ENCODE data around the gene ECPAS. TPM values are rescaled to one million over a fixed set of nuclear protein-coding genes. Genes with fewer than 3 reads are reported as not detected.

Gene ECPAS
- total RNA-seq, 2 donors from 2014 or later = 54.7 to 65.5 TPM

DNA sequence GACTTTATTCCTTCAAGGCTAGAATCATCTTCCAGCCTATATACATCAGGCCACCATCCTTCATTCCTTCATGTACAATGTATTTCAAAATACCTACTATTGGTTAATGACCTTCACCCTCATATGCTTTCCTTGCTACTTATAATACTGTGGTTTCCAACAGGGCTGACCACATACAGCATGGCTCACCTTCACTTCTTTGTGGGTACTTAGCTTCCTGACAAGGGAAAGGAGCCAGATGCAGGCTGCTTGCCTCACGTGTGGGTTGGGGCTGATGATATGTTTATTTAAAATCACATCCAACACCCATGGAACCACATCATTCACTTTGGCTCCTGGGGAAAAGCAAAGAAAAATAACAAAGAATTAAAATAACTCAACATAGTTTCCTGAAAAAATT, 90.2 kb downstream of the ECPAS start:
- no peak overlapping the region for H3K27ac Mint-ChIP-seq
- H3K36me3 Mint-ChIP-seq (ENCODE audit: low read depth) = peaks cover 40% of the 10 kb centered on the region
- no peaks in the 10 kb centered on the region for H3K27me3 ChIP-seq (ENCODE audit: control insufficient read depth, insufficient read depth, low read length, poor library complexity, severe bottlenecking)
- WGBS, 2 experiments (ENCODE audit: insufficient coverage in 1 of 2, insufficient read length in 1 of 2) = no CpG with 5 or more reads among the region's 1 CpG
- no peaks in the 10 kb centered on the region for H3K27me3 Mint-ChIP-seq (ENCODE audit: insufficient read depth)
- DNase-seq = no peak
- H3K36me3 ChIP-seq (ENCODE audit: control insufficient read depth, insufficient read depth, low read length) = peaks cover 88% of the 10 kb centered on the region
- no peaks in the 10 kb centered on the region for H3K9me3 ChIP-seq (ENCODE audit: control insufficient read depth, low read length)
- H3K4me3 Mint-ChIP-seq = no peak overlapping the region
- no peaks in the 10 kb centered on the region for H3K4me1 ChIP-seq (ENCODE audit: control insufficient read depth, insufficient read depth, low read length)
- H3K27ac ChIP-seq (ENCODE audit: low read depth, low read length) = no peak overlapping the region
- no peak overlapping the region for H3K4me3 ChIP-seq (ENCODE audit: low read length)
- TF ChIP-seq, protein P1, sequence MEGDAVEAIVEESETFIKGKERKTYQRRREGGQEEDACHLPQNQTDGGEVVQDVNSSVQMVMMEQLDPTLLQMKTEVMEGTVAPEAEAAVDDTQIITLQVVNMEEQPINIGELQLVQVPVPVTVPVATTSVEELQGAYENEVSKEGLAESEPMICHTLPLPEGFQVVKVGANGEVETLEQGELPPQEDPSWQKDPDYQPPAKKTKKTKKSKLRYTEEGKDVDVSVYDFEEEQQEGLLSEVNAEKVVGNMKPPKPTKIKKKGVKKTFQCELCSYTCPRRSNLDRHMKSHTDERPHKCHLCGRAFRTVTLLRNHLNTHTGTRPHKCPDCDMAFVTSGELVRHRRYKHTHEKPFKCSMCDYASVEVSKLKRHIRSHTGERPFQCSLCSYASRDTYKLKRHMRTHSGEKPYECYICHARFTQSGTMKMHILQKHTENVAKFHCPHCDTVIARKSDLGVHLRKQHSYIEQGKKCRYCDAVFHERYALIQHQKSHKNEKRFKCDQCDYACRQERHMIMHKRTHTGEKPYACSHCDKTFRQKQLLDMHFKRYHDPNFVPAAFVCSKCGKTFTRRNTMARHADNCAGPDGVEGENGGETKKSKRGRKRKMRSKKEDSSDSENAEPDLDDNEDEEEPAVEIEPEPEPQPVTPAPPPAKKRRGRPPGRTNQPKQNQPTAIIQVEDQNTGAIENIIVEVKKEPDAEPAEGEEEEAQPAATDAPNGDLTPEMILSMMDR (conservative IDR thresholded peaks at IDR 0.05) = no peak
- no peaks in the 10 kb centered on the region for H3K4me1 Mint-ChIP-seq
- H3K9ac ChIP-seq (ENCODE audit: extremely low read depth, low read length, poor library complexity, severe bottlenecking) = no peak overlapping the region
- H3K9me3 Mint-ChIP-seq = no peaks in the 10 kb centered on the region

DNA sequence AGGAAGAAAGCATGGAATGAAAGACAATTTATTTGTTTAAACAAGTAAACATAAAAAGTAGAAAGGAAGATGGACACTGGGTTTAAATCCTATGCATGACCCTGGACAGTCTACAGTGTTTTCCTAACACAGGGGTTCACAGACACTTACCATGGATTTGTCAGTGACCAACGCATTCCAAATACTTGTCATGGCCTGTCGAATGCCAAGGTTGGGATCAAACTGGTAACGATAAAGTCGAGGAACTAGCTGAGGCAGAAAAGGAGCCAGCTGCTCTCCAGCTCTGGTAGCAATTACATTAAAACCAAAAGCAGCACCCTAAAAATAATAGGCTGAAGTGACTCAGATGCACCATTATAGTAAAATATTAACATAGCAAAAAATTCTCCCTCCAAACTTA, 94.8 kb downstream of the ECPAS start:
- no peaks in the 10 kb centered on the region for H3K4me1 ChIP-seq (ENCODE audit: control insufficient read depth, insufficient read depth, low read length)
- H3K27ac Mint-ChIP-seq = no peak overlapping the region
- TF ChIP-seq, protein P1 (conservative IDR thresholded peaks at IDR 0.05) = no peak
- no peaks in the 10 kb centered on the region for H3K9me3 Mint-ChIP-seq
- no peak for DNase-seq
- no peak overlapping the region for H3K27ac ChIP-seq (ENCODE audit: low read depth, low read length)
- peaks cover 98% of the 10 kb centered on the region for H3K36me3 ChIP-seq (ENCODE audit: control insufficient read depth, insufficient read depth, low read length)
- WGBS, 2 experiments (ENCODE audit: insufficient coverage in 1 of 2, insufficient read length in 1 of 2) = 91 to 95% methylated on average over 3 to 4 of the region's 4 CpGs
- H3K4me3 Mint-ChIP-seq = no peak overlapping the region
- H3K9me3 ChIP-seq (ENCODE audit: control insufficient read depth, low read length) = no peaks in the 10 kb centered on the region
- peaks cover 31% of the 10 kb centered on the region for H3K36me3 Mint-ChIP-seq (ENCODE audit: low read depth)
- H3K27me3 ChIP-seq (ENCODE audit: control insufficient read depth, insufficient read depth, low read length, poor library complexity, severe bottlenecking) = no peaks in the 10 kb centered on the region
- H3K4me1 Mint-ChIP-seq = no peaks in the 10 kb centered on the region
- no peak overlapping the region for H3K9ac ChIP-seq (ENCODE audit: extremely low read depth, low read length, poor library complexity, severe bottlenecking)
- H3K27me3 Mint-ChIP-seq (ENCODE audit: insufficient read depth) = no peaks in the 10 kb centered on the region
- H3K4me3 ChIP-seq (ENCODE audit: low read length) = no peak overlapping the region

DNA sequence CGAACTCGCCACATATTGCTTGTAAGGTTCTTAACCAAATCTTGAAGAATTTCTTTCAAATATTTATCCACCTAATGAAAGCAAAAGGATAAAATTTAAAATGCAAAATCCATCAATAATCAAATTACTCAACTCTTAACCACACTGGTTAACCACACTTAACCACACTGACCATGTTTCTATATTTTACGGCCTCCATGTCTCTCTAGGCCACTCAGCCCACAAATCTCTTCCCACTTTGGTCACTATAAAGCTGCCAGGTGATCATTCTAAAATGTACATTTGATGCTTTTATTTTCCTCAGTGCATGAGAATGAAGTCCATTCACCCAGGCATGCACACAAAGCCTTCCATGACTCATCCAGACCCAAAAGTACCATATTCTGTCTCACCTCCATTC, 97.8 kb downstream of the ECPAS start:
- Mint-ChIP-seq H3K27ac (no peak overlapping the region), H3K9me3 (no peaks in the 10 kb centered on the region), H3K4me1 (no peaks in the 10 kb centered on the region), H3K36me3 (ENCODE audit: low read depth) (peaks cover 24% of the 10 kb centered on the region), H3K27me3 (ENCODE audit: insufficient read depth) (no peaks in the 10 kb centered on the region), H3K4me3 (no peak overlapping the region)
- DNase-seq = no peak
- H3K9me3 ChIP-seq (ENCODE audit: control insufficient read depth, low read length) = no peaks in the 10 kb centered on the region
- H3K36me3 ChIP-seq (ENCODE audit: control insufficient read depth, insufficient read depth, low read length) = peaks cover 93% of the 10 kb centered on the region
- H3K4me1 ChIP-seq (ENCODE audit: control insufficient read depth, insufficient read depth, low read length) = no peaks in the 10 kb centered on the region
- TF ChIP-seq, protein P1 (conservative IDR thresholded peaks at IDR 0.05) = no peak
- H3K27ac ChIP-seq (ENCODE audit: low read depth, low read length) = no peak overlapping the region
- no peak overlapping the region for H3K4me3 ChIP-seq (ENCODE audit: low read length)
- no peak overlapping the region for H3K9ac ChIP-seq (ENCODE audit: extremely low read depth, low read length, poor library complexity, severe bottlenecking)
- 94 to 100% methylated on average over 3 of the region's 3 CpGs for WGBS, 2 experiments (ENCODE audit: insufficient coverage in 1 of 2, insufficient read length in 1 of 2)
- H3K27me3 ChIP-seq (ENCODE audit: control insufficient read depth, insufficient read depth, low read length, poor library complexity, severe bottlenecking) = no peaks in the 10 kb centered on the region
